Fibroblast of villous mesenchyme (primary cell): Measurements from ENCODE around the gene YIPF4. TPM values are rescaled to one million over a fixed set of nuclear protein-coding genes. Genes with fewer than 3 reads are reported as not detected.
"Not testable (repeated sequence)": the region's sequence is repeated elsewhere in the genome, so short reads cannot be mapped to it uniquely, and the experiment has no call there.

Source experiments
- DNase-seq: peaks from one replicate; pipeline ENCODE4 v3.0.0-alpha.2; 2010; ENCODE audit warnings: low read depth
- H3K4me3 ChIP-seq: 2 replicates; pipeline ENCODE4 v1.5.1; 2011; ENCODE audit warnings: low read depth, mild to moderate bottlenecking, low read length
- total RNA-seq: library from RNA; depleted of rRNA; stranded (reverse); fragments of >200 nt; gene quantifications from 2 replicates; pipeline ENCODE4 v1.2.3, GENCODE V29; 2012
- TF ChIP-seq, protein P1 (sequence below): IDR thresholded peaks from 2 replicates; pipeline ENCODE4 v1.5.1; 2012; ENCODE audit warnings: low read depth, mild to moderate bottlenecking, low read length; ENCODE audit not compliant: insufficient read depth

YIPF4 gene
- total RNA-seq, 1 donor, result 16.8 TPM

DNA sequence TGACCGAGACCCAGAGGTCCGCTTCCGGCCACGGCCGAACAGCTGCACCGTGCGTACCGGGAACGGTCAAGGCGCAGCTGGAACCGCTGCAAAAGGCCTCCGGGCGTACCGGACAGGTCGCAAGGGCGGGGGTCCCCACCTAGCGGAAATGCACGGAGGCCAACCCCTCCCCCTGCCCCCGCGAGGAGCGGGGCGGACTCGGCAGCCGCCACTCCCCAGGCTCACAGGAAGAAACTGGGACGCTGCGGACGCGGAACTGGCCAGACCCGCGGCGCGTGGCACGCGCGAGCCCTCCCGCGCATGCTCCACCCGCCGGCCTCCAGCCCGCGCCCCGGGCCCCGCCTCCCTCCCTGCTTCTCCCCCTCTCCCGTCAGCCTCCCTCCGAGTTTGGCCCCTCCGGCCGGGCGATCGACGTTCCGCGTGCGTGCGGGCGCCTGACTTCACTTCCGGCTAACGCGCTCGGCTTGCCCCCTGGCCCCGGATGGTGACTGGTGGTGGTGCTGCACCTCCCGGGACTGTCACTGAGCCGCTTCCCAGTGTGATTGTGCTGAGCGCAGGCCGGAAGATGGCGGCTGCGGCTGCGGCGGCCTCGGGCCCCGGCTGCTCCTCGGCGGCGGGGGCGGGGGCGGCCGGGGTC, 79.1 kb downstream of the YIPF4 start, which contains the start of gene BIRC6:
Gene BIRC6 (plus strand): TSS at position 343 of the 637 bp plus-strand sequence. CDS start 139 bp downstream, at position 482.
- H3K4me3 ChIP-seq, result peak within 1 kb of the TSS; percentile 77
- TF ChIP-seq, protein P1, sequence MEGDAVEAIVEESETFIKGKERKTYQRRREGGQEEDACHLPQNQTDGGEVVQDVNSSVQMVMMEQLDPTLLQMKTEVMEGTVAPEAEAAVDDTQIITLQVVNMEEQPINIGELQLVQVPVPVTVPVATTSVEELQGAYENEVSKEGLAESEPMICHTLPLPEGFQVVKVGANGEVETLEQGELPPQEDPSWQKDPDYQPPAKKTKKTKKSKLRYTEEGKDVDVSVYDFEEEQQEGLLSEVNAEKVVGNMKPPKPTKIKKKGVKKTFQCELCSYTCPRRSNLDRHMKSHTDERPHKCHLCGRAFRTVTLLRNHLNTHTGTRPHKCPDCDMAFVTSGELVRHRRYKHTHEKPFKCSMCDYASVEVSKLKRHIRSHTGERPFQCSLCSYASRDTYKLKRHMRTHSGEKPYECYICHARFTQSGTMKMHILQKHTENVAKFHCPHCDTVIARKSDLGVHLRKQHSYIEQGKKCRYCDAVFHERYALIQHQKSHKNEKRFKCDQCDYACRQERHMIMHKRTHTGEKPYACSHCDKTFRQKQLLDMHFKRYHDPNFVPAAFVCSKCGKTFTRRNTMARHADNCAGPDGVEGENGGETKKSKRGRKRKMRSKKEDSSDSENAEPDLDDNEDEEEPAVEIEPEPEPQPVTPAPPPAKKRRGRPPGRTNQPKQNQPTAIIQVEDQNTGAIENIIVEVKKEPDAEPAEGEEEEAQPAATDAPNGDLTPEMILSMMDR, result no peak
- peak; percentile 97 for DNase-seq

GRCh38 chr2:32357318-32358110, 79.8 kb downstream of the YIPF4 start:
- TF ChIP-seq, protein P1, result no peak
- peak; percentile 49 for DNase-seq
- peak overlapping the region; percentile 77 for H3K4me3 ChIP-seq

DNA sequence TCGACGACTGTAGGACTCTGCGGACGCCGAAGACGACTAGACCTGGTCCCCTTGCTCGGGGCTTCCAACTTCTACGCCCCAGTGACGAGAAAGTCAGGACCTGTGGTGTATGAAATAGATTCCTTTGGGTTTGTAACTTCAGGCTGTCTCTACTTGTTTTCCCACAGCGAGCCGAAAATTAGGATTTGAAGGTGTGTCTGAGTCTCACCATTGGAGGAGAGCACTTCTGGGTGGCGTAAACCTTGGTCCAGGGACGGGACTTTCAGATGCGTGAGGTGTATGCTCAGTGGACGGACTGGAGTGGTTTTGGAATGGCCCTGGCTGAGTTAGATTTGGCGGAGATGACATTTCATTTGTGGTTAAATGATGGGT, 80.4 kb downstream of the YIPF4 start:
- DNase-seq, result peak; percentile 46
- TF ChIP-seq, protein P1, result no peak
- H3K4me3 ChIP-seq, result peak overlapping the region; percentile 77

GRCh38 chr2:32360416-32360815, 82.7 kb downstream of the YIPF4 start:
- H3K4me3 ChIP-seq, result peak overlapping the region; percentile 10
- peak; percentile 66 for DNase-seq

DNA sequence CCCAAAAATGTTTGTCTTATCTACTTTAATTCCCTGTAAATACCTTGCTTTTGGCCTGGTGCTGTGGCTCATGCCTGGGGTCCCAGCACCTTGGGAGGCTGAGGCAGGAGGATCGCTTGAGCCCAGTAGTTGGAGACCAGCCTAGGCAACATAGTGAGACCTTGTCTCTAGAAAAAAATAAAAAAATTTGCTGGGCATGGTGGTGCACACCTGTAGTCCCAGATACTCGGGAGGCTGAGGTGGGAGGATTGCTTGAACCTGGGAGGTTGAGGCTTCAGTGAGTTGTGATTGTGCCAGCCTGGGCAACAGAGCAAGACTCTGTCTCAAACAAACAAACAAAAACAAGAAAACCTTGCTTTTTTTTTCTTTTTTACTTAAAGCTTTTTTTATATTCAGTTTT, 85.3 kb downstream of the YIPF4 start:
- not testable (repeated sequence) for H3K4me3 ChIP-seq, DNase-seq

More at GRCh38 chr2:32360416-32360815, 82.7 kb downstream of the YIPF4 start:
- TF ChIP-seq, protein P1, result no peak

DNA sequence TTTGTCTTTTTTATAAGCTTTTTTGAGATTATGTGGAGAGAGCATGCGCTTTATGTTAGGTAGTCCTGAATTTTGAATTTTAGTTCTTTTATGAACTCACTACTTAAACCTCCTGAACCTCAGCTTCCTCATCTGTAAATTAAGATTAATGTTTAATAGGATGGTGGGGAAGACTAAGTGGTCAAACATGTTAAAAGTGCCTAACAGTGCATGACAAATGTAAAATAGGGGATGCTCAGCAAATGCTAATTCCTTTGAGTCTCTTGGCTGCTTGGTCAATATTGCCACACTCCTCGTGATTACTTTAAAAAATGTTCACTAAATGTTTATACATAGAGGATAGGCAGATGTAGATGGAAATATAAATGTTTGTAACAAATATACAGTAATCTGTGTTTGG, 85.9 kb downstream of the YIPF4 start:
- DNase-seq, result no peak
- TF ChIP-seq, protein P1, result no peak
- H3K4me3 ChIP-seq, result no peak overlapping the region

GRCh38 chr2:32364290-32364689, 86.6 kb downstream of the YIPF4 start:
- DNase-seq, H3K4me3 ChIP-seq: not testable (repeated sequence)

- not testable (repeated sequence) for H3K4me3 ChIP-seq, DNase-seq
Observed at GRCh38 chr2:32365679-32366078, 88.0 kb downstream of the YIPF4 start.

Other genes with a start within 250 kb of the YIPF4 start
- gene DPY30, start 238.1 kb upstream of the YIPF4 start, total RNA-seq, result 43.8 and 63.9 TPM in 2 replicates
- 20.6 and 31.5 TPM in 2 replicates for gene SPAST, start 214.3 kb upstream of the YIPF4 start, total RNA-seq
- 27.1 and 48.8 TPM in 2 replicates for gene SLC30A6, start 112.0 kb upstream of the YIPF4 start, total RNA-seq
- gene NLRC4, start 13.0 kb upstream of the YIPF4 start, total RNA-seq, result not detected in 2 replicates
- gene BIRC6, start 79.1 kb downstream of the YIPF4 start, total RNA-seq, result 178 and 211 TPM in 2 replicates